H1 (cell line): ENCODE data around the gene FMNL1.

Source experiments
- CBX5 ChIP-seq: fragments of 300-800, 300-1000 bp; sonication (generic); IDR thresholded peaks from 2 replicates; pipeline ENCODE4 v1.7.1; 2016; ENCODE audit warnings: antibody characterized with exemption, low read length, low read depth
- CHD1 ChIP-seq: IDR thresholded peaks from 2 replicates; pipeline ENCODE4 v1.6.1; 2012; ENCODE audit warnings: low read depth, low read length, improper control_type of control experiment
- CTCF ChIP-seq, 3 experiments: IDR thresholded peaks; 1 replicate in 2 of 3; 2 replicates in 1 of 3; pipeline versions ENCODE4 v1.5.1 to v1.6.1; 2011; ENCODE audit warnings: low read length in 3 of 3, mild to moderate bottlenecking in 3 of 3, inconsistent platforms in 2 of 3, low read depth in 1 of 3, moderate library complexity in 1 of 3; ENCODE audit not compliant: insufficient read depth in 1 of 3; ENCODE audit errors: control extremely low read depth in 1 of 3
- EP300 ChIP-seq, 2 experiments: IDR thresholded peaks; 1 replicate in 1 of 2; 2 replicates in 1 of 2; pipeline ENCODE4 v1.6.1; 2011 to 2012; ENCODE audit warnings: low read depth in 2 of 2, low read length in 2 of 2, mild to moderate bottlenecking in 2 of 2, borderline replicate concordance in 1 of 2, inconsistent platforms in 1 of 2, moderate library complexity in 1 of 2
- MAFK ChIP-seq: IDR thresholded peaks from 2 replicates; pipeline ENCODE4 v1.6.1; 2012; ENCODE audit warnings: low read depth, mild to moderate bottlenecking, improper control_type of control experiment, low read length
- POLR2A ChIP-seq, 2 experiments: IDR thresholded peaks; 1 replicate in 1 of 2; 2 replicates in 1 of 2; pipeline ENCODE4 v1.6.1; 2011; ENCODE audit warnings: low read depth in 2 of 2, low read length in 2 of 2, mild to moderate bottlenecking in 2 of 2; ENCODE audit errors: control extremely low read depth in 1 of 2
- POLR2AphosphoS5 ChIP-seq: IDR thresholded peaks from 2 replicates; pipeline ENCODE4 v1.6.1; 2011; ENCODE audit warnings: low read depth, low read length
- RAD21 ChIP-seq, 2 experiments: IDR thresholded peaks in 1 of 2; conservative IDR thresholded peaks in 1 of 2; 2 replicates each; pipeline ENCODE4 v1.6.1; 2011; ENCODE audit warnings: low read depth in 2 of 2, low read length in 2 of 2, improper control_type of control experiment in 1 of 2, inconsistent platforms in 1 of 2, mild to moderate bottlenecking in 1 of 2, moderate library complexity in 1 of 2
- SP2 ChIP-seq: IDR thresholded peaks from 2 replicates; pipeline ENCODE4 v1.6.1; 2012; ENCODE audit warnings: mild to moderate bottlenecking, low read length, inconsistent platforms
- TAF1 ChIP-seq: IDR thresholded peaks from 2 replicates; pipeline ENCODE4 v1.6.1; 2011; ENCODE audit warnings: mild to moderate bottlenecking, low read depth, low read length
- TCF12 ChIP-seq: IDR thresholded peaks from 2 replicates; pipeline ENCODE4 v1.6.1; 2011; ENCODE audit warnings: low read depth, mild to moderate bottlenecking, low read length
- TF ChIP-seq, protein P1 (sequence below): IDR thresholded peaks from 2 replicates; pipeline ENCODE4 v1.6.1; 2012; ENCODE audit warnings: inconsistent platforms

DNA sequence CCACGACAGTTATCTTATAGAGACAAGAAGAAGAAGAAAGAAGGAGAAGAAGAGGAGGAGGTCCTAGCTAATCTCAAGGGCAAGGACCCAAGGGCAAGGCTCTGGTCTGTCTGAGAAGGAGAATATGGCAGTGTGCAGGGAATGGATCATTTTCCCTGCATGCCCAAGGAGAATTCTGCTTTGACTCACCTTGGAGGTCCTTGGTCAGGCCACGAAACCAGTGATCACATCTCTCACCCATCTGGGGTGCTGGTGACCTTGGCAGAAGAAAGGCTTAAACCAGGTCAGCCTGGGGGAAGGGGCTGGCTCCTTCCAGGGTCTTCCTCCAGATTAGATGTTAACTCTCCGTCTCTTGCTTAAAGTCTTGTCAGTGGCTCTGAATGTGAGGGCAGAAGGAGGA, 1.6 kb upstream of the FMNL1 start:
- TF ChIP-seq MAFK (no peak), POLR2AphosphoS5 (no peak), CBX5 (no peak), CTCF (IDR thresholded peaks at IDR 0.05; ENCODE audit: control extremely low read depth in 1 of 3, insufficient read depth in 1 of 3, low read depth in 1 of 3, low read length in 3 of 3) (no peak), EP300 (IDR thresholded peaks at IDR 0.05; ENCODE audit: borderline replicate concordance in 1 of 2, low read depth in 2 of 2, low read length in 2 of 2) (no peak), RAD21 (IDR thresholded peaks at IDR 0.05 in 1 of 2, conservative IDR thresholded peaks at IDR 0.05 in 1 of 2; ENCODE audit: low read depth in 2 of 2, low read length in 2 of 2) (no peak), POLR2A (IDR thresholded peaks at IDR 0.05; ENCODE audit: control extremely low read depth in 1 of 2, low read depth in 2 of 2, low read length in 2 of 2) (no peak), TCF12 (no peak), TAF1 (no peak), SP2 (no peak), CHD1 (no peak)
- TF ChIP-seq, protein P1, sequence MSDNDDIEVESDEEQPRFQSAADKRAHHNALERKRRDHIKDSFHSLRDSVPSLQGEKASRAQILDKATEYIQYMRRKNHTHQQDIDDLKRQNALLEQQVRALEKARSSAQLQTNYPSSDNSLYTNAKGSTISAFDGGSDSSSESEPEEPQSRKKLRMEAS: no peak
